Caco-2 (cell line): ENCODE measurements around the gene FGF1. TPM values are rescaled to one million over a fixed set of nuclear protein-coding genes. Genes with fewer than 3 reads are reported as not detected.

Source experiments
- total RNA-seq: library from RNA; stranded (reverse); gene quantifications from 2 replicates; pipeline ENCODE4 v1.2.3, GENCODE V29; 2022

FGF1 gene
- total RNA-seq, 1 experiment from 2014 or later, result not detected

Other genes starting within 250 kb of the FGF1 start
- 74.6 and 79.8 TPM in 2 replicates for gene ARHGAP26, start 84.3 kb upstream of the FGF1 start, total RNA-seq